ENCODE data around the gene CCDC194.

CCDC194 gene

DNA sequence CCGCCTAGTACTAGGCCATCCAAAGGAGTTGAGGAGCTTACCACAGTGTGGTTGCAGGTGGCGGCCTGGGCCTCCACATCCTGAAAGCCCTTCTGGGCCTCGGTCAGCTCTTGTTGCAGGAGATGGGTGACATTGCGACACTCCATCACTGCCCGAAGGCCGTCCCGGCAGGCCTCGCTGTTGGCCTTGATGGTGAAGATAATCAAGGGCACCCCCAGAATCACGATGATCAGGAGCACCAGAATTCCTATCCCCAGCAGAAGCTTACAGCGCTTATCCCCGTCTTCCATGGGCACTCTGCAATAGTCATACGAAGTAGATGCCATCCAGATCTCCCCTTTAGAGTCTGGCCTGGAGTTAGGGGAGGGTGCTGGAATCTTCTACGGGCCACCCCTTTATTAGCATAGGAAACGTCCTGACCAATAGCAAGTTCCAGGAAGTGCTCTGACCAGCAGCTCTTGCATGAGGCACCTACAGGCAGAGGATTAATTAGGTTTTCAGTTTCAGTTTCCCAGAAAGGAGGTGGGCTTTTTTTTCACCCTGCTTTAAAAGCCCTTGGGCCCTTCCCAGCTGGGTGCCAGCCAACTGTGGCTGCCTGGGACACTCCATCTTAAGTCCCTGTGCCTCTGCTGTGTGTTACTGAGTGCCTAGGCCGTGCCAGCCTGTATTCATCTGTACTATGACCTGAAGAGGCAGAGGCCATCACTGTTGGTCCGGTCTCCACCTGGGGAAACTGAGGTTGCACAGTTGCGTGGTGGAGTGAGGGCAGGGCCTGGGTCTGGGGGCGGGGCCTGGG is 11.5 kb upstream of the CCDC194 start, which contains the start of gene BST2:
TSS of gene BST2 (minus strand) at position 381 of the 796 bp plus-strand sequence. CDS start at position 326, 55 bp downstream.
- DNase-seq (ENCODE audit: low read depth) = peak; percentile 43

DNA sequence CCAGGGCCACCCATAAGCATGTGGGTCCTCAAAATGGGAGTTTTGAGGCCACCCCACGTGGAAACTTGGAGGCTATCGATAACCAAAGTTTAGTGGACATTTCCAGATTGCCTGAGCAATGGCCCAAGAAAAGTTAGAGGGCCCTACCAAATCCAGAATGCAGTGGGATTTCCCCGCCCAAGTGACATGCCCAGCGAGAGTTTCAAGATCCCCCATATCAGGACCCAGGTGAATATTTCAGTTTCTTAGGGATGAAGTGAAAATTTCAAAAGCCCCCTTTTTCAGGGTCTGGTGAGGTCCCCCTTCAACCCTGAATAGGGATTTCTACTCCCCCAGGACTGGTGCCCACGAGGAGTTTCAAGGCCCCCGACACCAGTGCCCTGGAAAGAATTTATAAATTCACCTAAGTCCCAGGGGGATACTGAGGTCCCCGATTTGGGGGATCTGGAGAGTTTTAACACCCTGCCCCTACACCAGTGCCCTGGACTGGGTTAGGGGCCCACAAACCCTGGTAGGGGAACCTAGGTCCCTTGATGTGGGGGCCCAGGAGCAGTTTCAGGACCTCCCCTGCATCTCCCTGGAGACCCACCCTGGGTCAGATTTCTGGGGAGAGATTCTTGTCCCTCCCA is 10.7 kb upstream of the CCDC194 start:
- DNase-seq (ENCODE audit: low read depth) = no peak

DNA sequence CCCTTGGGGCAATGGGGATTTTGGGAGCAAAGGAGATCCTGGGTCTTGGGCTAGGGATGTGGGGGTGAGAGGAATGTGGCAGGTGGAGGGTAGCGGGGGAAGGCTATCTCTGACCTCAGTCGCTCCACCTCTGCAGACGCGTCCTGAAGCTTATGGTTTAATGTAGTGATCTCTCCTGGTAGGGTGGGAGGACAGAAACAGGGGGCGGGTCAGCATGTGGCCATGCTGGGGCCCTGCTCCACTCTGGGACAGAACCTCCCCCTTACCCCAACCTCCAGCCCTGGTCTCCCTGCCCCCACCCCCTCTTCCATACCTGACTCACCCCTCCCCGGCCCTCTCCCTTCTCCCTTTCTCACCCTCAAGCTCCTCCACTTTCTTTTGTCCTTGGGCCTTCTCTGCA is 10.0 kb upstream of the CCDC194 start:
- no peak for DNase-seq (ENCODE audit: low read depth)

DNA sequence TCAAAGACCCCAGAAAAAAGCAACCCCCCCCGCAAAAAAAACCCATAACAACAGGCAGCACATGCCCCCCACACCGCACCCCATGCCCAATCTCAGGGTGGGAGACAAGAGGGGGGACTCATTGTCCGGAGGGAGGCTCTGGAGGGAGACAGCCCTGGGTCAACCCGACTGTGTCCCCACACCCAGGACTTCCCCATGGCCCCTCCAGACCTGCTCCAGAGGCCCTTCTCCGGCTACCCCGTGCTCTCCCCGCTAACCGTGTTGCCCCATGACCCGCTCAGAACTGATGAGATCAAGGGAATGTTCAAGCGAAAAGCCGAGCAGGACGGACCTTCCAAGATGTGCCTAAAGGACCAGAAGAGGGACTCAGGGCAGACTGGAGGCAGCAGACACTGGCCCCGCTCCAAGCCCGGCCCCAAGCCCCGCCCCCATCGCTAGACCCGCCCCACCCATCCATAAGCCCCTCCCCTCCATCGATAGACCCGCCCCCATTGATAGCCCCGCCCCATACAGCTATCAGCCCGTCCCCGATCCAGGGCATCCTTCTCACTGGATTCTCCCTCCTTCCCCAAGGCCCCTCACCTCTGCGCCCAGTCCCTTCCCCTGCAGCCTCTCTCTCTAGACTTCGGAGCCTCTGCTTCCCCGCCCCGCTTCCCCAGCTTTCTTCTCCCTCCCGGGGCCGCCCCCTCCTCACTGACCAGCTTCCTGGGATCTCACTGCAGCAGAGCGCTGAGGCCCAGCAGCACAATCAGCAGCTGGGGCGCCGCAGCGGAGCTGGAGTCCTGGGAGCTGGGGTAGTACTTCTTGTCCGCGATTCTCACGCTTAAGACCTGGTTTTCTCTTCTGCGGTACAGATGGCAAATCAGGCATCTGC is 9.2 kb upstream of the CCDC194 start:
- no peak for DNase-seq (ENCODE audit: low read depth)

DNA sequence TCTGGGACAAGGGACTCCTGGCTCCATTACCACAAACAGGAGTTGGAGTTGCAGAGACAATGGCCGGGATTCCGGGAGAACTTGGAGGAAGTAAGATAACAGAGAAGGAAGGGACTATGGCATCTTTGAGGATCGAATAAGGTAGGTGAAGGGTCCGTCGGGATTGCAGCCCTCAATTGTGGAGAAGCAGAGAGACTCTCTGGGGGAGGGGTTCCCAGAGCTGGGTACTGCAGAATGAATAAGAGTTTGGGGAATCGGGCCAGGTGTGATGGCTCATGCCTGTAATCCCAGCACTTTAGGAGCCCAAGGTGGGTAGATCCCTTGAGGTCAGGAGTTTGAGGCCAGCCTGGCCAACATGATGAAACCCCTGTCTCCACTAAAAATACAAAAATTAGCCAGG is 7.6 kb upstream of the CCDC194 start:
- no peak for DNase-seq (ENCODE audit: low read depth)

DNA sequence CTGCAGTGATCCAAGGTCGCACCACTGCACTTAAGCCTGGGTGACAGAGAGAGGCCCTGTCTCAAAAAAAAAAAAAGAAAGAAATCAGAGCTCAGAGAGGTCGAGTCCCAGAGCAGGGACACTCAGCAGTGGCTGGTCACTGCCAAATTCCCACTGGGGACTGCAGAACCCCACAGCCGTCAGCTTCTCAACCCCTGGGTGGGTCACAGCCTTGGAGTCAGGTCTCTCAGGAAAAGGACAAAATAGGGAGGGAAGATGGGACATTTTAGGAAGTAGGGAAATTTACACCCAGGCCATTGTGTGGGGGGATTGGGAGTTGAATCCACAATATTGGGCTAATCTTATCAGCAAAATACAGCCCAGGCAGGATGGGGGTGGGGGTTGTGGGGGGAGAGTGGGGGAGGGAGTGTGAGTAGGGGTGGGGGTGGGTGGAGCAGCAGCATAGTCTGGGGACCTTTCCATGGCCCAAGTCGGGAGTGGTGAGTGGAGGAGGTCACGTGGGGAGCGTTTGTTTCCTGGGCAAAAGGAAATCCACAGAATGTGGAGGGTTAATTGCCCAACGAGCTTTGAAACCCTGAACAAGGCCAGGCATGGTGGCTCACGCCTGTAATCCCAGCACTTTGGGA is 5.0 kb upstream of the CCDC194 start:
- no peak for DNase-seq (ENCODE audit: low read depth)

DNA sequence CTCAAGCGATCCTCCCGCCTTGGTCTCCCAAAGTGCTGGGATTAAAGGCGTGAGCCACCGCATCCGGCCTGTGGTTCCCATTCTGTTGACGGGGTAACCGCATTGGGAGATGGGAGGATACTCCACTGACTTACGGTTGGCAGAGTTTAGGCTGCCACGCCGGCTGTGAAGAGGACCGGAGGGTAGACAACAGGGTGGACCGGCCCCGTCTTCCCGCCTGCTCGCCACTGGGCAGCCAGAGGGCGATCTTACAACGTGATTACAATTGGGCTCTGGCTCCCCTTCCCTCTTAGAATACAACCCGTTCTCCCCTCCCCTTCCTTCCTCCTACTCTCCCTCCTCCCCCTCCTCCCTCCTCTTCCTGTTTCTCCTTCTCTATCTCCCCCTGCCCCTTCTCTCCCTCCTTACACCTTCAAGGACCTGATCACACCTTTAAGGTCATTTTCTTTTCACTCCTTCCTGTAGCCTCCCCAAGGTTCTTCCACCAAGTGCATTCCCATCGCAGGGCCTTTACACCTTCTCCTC is 957 bp upstream of the CCDC194 start:
- DNase-seq (ENCODE audit: low read depth) = no peak

DNA sequence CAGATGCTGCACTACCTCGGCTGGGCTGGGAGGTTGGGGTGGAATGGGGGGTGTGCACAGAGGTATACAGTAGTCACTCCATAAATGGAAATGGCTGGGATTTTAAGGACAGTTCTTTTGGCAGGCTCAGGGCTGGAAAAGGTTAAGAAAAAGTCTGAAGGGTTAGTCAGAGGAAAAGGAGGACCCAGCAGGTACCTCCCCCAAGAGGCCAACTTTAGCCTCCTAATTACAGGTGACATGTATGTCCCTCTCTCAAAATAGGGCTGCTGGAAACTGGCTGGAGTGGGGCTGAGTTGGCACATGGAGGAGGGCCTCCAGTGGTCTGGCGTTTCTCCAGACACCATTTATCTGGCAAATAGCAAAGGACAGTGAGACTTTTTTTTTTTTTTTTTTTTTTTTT is 994 bp downstream of the CCDC194 start:
- DNase-seq (ENCODE audit: low read depth) = no peak

DNA sequence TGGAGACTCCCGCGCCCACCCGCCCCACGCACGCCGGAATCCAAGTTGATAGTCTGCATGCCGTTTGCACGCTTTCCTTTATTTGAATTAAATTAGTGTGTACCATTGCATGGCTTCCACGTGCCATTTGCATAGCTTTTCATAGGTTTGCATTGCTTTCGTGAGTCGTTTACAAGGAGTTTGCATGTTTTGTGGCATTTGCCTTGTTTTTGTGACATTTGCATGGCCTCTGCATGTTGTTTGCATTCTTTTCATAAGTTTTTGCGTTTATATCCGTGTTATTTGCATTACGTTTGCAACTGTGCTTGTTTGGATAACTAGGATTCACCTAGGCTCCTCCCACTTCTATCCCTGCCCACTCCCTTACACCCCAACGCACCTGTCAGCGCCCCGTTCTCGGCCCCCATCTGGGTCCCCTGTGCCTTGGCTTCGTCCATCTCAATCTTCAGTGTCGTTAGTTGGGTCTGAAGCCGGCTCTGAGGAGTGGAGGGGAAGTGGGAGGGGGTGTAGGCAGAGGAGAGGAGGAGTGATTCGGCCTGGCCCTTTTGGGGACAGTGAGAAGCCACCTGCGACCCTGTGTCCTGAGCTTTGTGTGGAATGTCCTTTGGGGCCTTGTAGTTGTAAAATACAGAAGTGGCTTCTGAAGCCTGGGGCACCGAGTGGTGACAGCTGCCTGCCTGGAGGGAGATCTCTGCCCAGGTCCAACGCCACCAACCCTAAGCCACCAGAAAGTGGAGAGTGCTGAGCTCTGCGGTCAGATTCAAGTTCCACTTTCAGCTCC is 2.4 kb downstream of the CCDC194 start:
- DNase-seq (ENCODE audit: low read depth) = no peak

DNA sequence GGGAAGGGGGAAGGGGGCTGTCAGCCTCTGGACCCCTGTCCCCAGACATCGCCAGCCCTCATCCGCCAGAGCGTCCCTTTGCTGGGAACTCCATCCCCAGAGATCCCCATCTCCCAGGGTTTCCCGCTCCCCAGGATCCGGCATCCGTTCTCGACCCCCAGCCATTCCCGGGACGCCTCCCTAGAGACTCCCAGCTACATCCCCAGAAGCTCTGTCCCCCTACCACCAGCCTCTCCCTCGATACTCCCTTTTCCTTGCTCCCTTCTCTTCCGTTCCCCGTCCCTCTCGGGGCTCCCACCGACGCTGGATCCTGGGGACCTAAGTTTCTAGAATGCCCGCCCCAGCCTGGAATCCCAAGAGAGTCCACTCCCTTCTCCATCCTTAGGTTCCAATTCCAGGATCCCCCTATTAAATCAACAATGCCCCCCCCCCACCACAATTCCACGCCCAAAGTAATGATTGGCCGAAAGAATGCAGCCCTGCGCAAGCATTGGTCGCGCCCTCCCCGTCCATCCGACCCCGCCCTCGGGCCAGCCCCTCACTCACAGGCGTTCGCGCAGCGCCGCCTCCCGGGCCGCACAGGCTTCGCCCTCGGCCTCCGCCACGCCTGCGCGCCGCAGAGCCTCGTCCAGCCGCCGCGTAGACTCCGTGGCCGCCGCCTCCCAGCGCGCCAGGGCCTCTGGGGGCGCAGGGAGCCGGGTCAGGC is 3.2 kb downstream of the CCDC194 start:
- DNase-seq (ENCODE audit: low read depth) = peak; percentile 74

DNA sequence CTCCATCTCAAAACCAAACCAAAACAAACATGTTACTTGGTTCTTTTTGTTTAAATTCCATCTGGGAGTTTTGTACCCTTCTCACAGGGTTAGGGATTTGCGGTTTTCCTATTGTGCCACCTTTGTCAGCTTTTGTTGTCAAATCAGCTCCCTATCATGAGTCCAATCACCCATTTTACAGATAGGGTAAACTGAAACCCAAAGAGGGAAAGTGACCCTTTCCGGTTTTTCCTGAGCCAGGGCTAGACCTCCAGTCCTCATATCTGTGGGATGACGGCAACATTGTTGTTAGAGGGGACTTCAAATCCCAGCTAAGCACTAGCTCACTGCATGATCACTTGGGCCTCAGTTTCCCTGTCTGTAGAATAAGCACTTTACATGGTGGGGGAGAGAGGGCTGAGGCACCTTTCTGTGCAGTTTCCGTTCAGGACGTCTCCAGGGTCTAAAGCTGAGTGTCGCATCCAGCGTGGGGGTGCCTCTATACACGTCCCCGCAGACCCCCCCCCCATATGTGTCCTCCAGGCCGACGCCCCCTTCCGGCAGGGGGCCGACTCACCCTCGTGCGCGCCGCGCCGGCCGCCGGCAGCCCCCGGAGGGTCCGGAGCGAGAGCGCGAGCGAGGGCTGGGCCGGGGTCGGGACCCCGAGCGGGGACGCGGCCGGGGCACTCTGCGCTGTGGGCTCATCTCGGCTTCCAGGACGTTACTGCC is 3.9 kb downstream of the CCDC194 start:
- DNase-seq (ENCODE audit: low read depth) = no peak

DNA sequence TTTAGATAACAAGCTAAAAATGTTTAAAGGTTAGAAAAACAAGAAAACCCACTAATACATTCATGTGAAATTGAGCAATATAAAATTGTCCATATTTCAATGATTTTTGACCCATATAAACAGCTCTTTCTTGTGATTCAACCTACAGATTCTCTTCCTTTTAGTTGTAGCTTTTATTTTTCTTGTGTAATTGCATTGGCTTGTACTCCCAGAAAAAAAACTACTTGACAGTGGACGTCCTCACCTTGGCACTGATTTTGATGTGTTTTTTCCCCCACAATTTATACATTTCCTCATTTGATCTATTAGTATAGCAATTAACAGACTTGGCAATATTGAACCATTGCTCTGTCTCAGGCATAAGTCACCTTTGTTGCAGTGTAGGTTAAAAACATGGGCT is 4.7 kb downstream of the CCDC194 start:
- no peak for DNase-seq (ENCODE audit: low read depth)

DNA sequence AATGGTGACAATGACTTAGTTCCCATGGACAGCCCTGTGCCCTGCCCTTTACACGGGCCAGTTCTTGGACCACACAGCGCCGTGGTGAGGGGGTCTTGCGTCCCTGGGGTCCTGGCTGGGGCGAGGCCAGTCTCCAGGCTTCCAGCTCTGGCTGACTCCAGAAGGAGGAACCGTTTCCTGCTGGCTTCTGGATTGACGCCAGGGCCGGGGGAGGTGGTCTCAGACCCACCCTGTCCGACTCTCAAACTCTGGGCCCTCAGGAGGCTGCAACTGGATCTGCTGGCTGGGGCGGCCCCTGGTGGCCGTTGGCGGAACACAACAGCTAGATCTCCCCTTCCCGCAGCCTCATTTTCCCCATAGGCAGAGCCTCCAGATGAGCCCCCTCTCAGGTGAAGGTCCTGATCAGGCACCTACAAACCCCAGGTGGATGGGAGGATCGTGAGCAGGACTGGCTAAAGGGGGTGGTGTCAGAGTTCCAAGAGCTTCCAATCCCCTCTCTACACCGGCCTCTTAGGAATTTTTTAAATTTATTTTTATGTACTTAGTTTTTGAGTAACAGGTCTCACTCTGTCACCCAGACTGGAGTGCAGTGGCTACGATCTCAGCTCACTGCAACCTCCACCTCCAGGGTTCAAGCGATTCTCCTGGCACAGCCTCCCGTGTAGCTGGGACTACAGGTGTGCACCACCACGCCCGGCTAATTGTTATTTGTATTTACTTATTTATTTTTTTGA is 8.0 kb downstream of the CCDC194 start:
- peak; percentile 44 for DNase-seq (ENCODE audit: low read depth)

DNA sequence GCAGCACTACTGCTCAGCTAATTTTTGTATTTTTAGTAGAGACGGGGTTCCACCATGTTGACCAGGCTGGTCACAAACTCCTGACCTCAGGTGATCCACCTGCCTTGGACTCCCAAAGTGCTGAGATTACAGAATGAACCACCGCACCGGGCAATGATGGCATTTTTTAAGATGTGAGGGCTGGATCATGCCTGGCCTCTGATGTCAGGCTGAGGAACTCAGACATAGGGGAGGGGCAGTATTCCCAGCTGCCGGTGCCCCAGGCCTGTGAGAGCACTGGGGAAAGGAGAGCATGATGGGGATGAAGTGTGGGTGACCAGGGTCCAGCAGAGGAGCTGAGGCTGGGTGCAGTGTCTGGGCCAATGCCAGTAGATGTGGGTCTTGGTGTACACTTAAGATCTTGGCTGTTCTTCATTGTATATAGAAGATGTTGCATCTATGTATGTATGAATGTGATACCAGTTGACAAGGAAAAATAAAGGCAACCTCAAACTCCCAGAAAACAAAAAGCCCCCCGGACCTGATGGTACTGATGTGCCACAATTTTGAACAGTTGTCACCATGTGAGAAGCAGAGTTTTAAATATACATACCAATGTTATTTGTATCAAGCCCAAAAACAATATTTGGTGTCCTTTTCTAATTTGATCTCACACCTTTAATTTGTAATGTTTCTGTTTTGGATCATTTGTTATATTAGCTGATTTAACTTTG is 13.4 kb downstream of the CCDC194 start:
- DNase-seq (ENCODE audit: low read depth) = no peak

DNA sequence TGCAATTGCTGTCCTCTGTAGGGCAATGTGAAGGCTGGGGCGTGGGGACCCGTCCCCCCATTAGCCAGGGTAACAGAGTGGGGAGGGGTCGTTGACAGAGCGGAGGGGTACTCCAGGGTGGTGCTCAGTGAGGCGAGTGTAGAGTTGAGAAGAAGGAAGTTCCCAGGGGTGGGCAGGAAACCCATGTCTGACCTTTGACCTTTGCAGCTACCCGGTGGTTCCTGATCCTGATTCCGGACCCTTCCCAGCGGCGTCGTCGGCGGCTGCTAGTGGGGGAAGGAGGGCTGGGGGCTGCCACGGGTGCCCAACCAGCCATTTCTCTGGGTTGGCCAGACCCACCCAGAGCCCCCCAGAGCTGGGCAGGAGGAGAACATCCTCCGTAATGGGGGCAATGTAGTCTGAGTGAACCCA is 14.8 kb downstream of the CCDC194 start:
- DNase-seq (ENCODE audit: low read depth) = no peak

DNA sequence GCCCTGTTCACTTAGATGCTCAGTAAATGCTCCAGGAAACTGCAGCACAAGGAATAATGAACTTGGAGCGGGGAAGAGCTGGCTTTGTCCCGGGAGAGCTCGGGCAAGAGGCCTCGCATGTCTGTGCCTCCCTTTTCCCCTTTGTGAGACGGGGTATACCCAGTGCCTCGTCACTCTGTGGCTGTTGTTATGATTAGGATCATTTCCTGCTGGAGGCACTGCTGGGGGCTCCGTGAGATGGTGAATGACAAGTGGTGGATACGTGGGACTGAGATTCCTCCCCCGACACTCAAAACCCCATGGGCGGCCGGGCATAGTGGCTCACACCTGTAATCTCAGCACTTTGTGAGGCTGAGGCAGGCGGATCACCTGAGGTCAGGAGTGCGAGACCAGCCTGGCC is 15.7 kb downstream of the CCDC194 start:
- DNase-seq (ENCODE audit: low read depth) = no peak

DNA sequence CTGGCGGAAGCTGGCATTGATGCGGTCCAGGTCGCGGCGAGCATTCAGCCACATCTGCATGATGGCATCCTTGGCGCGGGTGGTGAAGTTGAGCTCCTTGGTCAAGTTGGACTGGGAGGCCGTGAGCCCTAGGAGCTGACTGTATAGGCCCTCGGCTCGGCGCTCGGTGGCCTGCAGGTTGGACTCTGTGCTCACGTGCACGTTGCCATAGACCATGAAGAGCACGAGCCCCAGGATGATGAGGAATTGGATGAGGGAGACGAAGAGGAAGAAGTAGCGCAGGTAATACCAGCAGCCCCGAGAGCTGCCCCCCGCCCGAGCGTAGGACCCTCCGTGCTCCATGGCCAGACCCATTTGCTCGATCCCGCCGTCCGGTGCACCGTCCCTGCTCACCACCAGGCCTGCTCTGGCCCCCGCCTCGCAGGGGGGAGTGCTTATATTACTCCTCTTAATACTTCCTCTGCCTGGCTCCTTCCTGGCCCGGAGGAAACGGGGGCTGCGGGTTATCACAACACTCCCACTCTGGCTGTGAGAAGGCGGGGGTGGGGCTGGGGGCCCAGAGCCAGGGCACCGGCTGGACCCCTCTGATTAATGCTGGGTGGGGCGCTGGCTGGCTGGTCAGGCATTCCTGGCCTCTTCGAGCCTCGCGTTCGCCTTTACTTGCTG is 16.9 kb downstream of the CCDC194 start, which contains the start of gene PLVAP:
TSS of gene PLVAP (minus strand) at position 408 of the 666 bp plus-strand sequence. CDS start at position 354, 54 bp downstream.
- no peak for DNase-seq (ENCODE audit: low read depth)

All from stimulated activated CD8-positive, alpha-beta memory T cell treated with anti-CD3 and anti-CD28 coated beads, Interleukin-12 subunit alpha, Interleukin-12 subunit beta, amount 100 ng/mL, for 1 hour (primary cell).